Hindlimb muscle (tissue), 1 donor: ENCODE results near the gene SPEM2. TPM values are rescaled to one million over a fixed set of nuclear protein-coding genes. Genes with fewer than 3 reads are reported as not detected.

Experiments used
- DNase-seq: peaks from one replicate; pipeline ENCODE4 v3.0.0-alpha.2; 2013
- polyA plus RNA-seq: library from polyadenylated mRNA; unstranded; fragments of 120-200 nt; gene quantifications from one replicate; pipeline ENCODE4 v1.2.1, GENCODE V29; 2013; ENCODE audit not compliant: insufficient read length

Gene SPEM2
- polyA plus RNA-seq, 1 donor = not detected

- no peak for DNase-seq
Observed at GRCh38 chr17:7421186-7421585, 4.2 kb upstream of the SPEM2 start.

GRCh38 chr17:7423679-7424078, 1.7 kb upstream of the SPEM2 start:
- DNase-seq = no peak

- no peak for DNase-seq
Observed at GRCh38 chr17:7425756-7426155, 340 bp downstream of the SPEM2 start.

- DNase-seq = no peak
Observed at GRCh38 chr17:7426203-7426863, 917 bp downstream of the SPEM2 start.

GRCh38 chr17:7426896-7427489, 1.6 kb downstream of the SPEM2 start:
- no peak for DNase-seq

- DNase-seq = no peak
Observed at GRCh38 chr17:7427549-7427948, 2.1 kb downstream of the SPEM2 start.

- DNase-seq = no peak
Observed at GRCh38 chr17:7428557-7428956, 3.1 kb downstream of the SPEM2 start, which contains the start of gene SPEM3. Gene SPEM3 (plus strand): TSS chr17:7428857. CDS start chr17:7428903, 46 bp downstream.

- no peak for DNase-seq
Observed at GRCh38 chr17:7429722-7430121, 4.3 kb downstream of the SPEM2 start.

- no peak for DNase-seq
Observed at GRCh38 chr17:7431231-7431630, 5.8 kb downstream of the SPEM2 start.

GRCh38 chr17:7432296-7432695, 6.9 kb downstream of the SPEM2 start:
- DNase-seq = no peak

GRCh38 chr17:7435676-7436555, 10.5 kb downstream of the SPEM2 start:
- DNase-seq = no peak

GRCh38 chr17:7436556-7437368, 11.3 kb downstream of the SPEM2 start:
- peak; percentile 82 for DNase-seq

- DNase-seq = no peak
Observed at GRCh38 chr17:7437369-7437863, 12.0 kb downstream of the SPEM2 start.

- no peak for DNase-seq
Observed at GRCh38 chr17:7437950-7438614, 12.7 kb downstream of the SPEM2 start.

- DNase-seq = no peak
Observed at GRCh38 chr17:7438656-7439460, 13.4 kb downstream of the SPEM2 start.

- no peak for DNase-seq
Observed at GRCh38 chr17:7439462-7440112, 14.2 kb downstream of the SPEM2 start, which contains the start of gene FGF11. Gene FGF11 (plus strand): TSS chr17:7439512. CDS start chr17:7439621, 109 bp downstream.

GRCh38 chr17:7440113-7440833, 14.9 kb downstream of the SPEM2 start:
- DNase-seq = peak; percentile 56

- no peak for DNase-seq
Observed at GRCh38 chr17:7440834-7441195, 15.4 kb downstream of the SPEM2 start.

GRCh38 chr17:7441266-7441665, 15.8 kb downstream of the SPEM2 start:
- DNase-seq = no peak

- DNase-seq = no peak
Observed at GRCh38 chr17:7442142-7442541, 16.7 kb downstream of the SPEM2 start.
